H1 (cell line): Measurements from ENCODE around the gene EAF2. TPM values are rescaled to one million over a fixed set of nuclear protein-coding genes. Genes with fewer than 3 reads are reported as not detected.

Source experiments
- CTCF ChIA-PET: fragments of 300-600 bp; sonication (Branson Sonifier 250); formaldehyde crosslinking; loops from one replicate; lab custom pipeline; 2021; ENCODE audit not compliant: partially characterized antibody; lab: Charles Lee
- POLR2A ChIA-PET: fragments of 300-600 bp; sonication (Branson Sonifier 250); formaldehyde crosslinking; loops from one replicate; lab custom pipeline; 2021; ENCODE audit warnings: inconsistent platforms; ENCODE audit not compliant: partially characterized antibody; lab: Charles Lee
- DNase-seq, 2 experiments: peaks; one replicate each; pipeline versions ENCODE4 v3.0.0 to v3.0.0-alpha.2; 2010 to 2022; ENCODE audit warnings: low spot score in 2 of 2, low read depth in 1 of 2, mixed read lengths in 1 of 2
- FAIRE-seq: peaks from 2 replicates; lab custom pipeline; 2011; peaks lifted over from hg19 to GRCh38; lab: Jason Lieb, UNC
- H2AFZ ChIP-seq: 2 replicates; pipeline ENCODE4 v1.8.1; 2012; ENCODE audit warnings: low read length, inconsistent platforms
- H2AK5ac ChIP-seq: 2 replicates; pipeline ENCODE4 v1.6.1; 2013; ENCODE audit warnings: low read depth, low read length
- H2BK120ac ChIP-seq: replicated peaks from 2 replicates; pipeline ENCODE3; 2013; ENCODE audit warnings: low read depth, low read length, inconsistent platforms
- H2BK12ac ChIP-seq: 2 replicates; pipeline ENCODE4 v1.6.1; 2013; ENCODE audit warnings: low read depth, low read length
- H2BK15ac ChIP-seq: 2 replicates; pipeline ENCODE4 v1.6.1; 2013; ENCODE audit warnings: low read length
- H2BK20ac ChIP-seq: 2 replicates; pipeline ENCODE4 v1.6.1; 2013; ENCODE audit warnings: low read length
- H2BK5ac ChIP-seq: 2 replicates; pipeline ENCODE4 v1.6.1; 2013; ENCODE audit warnings: low read depth, low read length
- H3K14ac ChIP-seq: 2 replicates; pipeline ENCODE4 v1.6.1; 2013; ENCODE audit warnings: inconsistent platforms; ENCODE audit not compliant: insufficient read length
- H3K18ac ChIP-seq: 2 replicates; pipeline ENCODE4 v1.6.1; 2013; ENCODE audit warnings: low read length; ENCODE audit errors: extremely low read depth
- H3K23ac ChIP-seq: 2 replicates; pipeline ENCODE4 v1.6.1; 2013; ENCODE audit warnings: inconsistent platforms; ENCODE audit not compliant: insufficient read length
- H3K23me2 ChIP-seq: 2 replicates; pipeline ENCODE4 v1.6.1; 2013; ENCODE audit warnings: low read depth, low read length
- H3K27ac ChIP-seq: 2 replicates; pipeline ENCODE4 v1.6.1; 2011; ENCODE audit warnings: low read depth, low read length, inconsistent platforms
- H3K27me3 ChIP-seq, 4 experiments: replicated peaks in 1 of 4; 1 replicate in 1 of 4; 2 replicates in 3 of 4; pipeline versions ENCODE4 v1.6.1 to v1.8.1; 2011 to 2013; ENCODE audit warnings: low read length in 3 of 4, mild to moderate bottlenecking in 3 of 4, inconsistent platforms in 2 of 4, mixed read lengths in 2 of 4, moderate library complexity in 1 of 4; ENCODE audit not compliant: control insufficient read depth in 3 of 4, insufficient read depth in 3 of 4; ENCODE audit errors: extremely low read depth in 1 of 4
- H3K36me3 ChIP-seq, 4 experiments: 2 replicates each; pipeline versions ENCODE4 v1.6.1 to v1.8.1; 2011 to 2013; ENCODE audit warnings: mild to moderate bottlenecking in 4 of 4, low read length in 3 of 4, moderate library complexity in 2 of 4, control low read depth in 1 of 4, inconsistent platforms in 1 of 4; ENCODE audit not compliant: insufficient read depth in 4 of 4, control insufficient read depth in 2 of 4
- H3K4ac ChIP-seq: replicated peaks from 2 replicates; pipeline ENCODE3; 2013; ENCODE audit warnings: low read length, low read depth, mixed read lengths, inconsistent platforms; ENCODE audit not compliant: insufficient read length
- H3K4me1 ChIP-seq, 4 experiments: replicated peaks in 1 of 4; 1 replicate in 1 of 4; 2 replicates in 3 of 4; pipeline versions ENCODE4 v1.6.1 to v1.8.1; 2011 to 2013; ENCODE audit warnings: low read length in 3 of 4, inconsistent platforms in 2 of 4, mixed read lengths in 1 of 4; ENCODE audit not compliant: insufficient read depth in 4 of 4, control insufficient read depth in 3 of 4
- H3K4me2 ChIP-seq, 2 experiments: 2 replicates each; pipeline versions ENCODE4 v1.6.1 to v1.8.1; 2011 to 2013; ENCODE audit warnings: low read depth in 2 of 2, low read length in 2 of 2, control low read depth in 1 of 2, inconsistent platforms in 1 of 2, mild to moderate bottlenecking in 1 of 2; ENCODE audit not compliant: insufficient read depth in 1 of 2
- H3K4me3 ChIP-seq, 4 experiments: fragments of 200-600, 300-600 bp in 1 of 4; sonication (generic), shearing (Covaris generic), sonication (Bioruptor Twin) in 1 of 4; 2 replicates each; pipeline versions ENCODE4 v1.5.1 to v1.8.1; 2011 to 2016; ENCODE audit warnings: low read length in 4 of 4, low read depth in 3 of 4, control low read depth in 2 of 4, inconsistent platforms in 2 of 4, mild to moderate bottlenecking in 2 of 4, mixed read lengths in 1 of 4, moderate library complexity in 1 of 4; ENCODE audit not compliant: insufficient read depth in 2 of 4; ENCODE audit errors: extremely low read depth in 1 of 4
- H3K56ac ChIP-seq: replicated peaks from 2 replicates; pipeline ENCODE3; 2013; ENCODE audit warnings: low read depth, mild to moderate bottlenecking, mixed read lengths, low read length, inconsistent platforms; ENCODE audit not compliant: insufficient read length
- H3K79me1 ChIP-seq: 2 replicates; pipeline ENCODE4 v1.6.1; 2013; ENCODE audit warnings: low read depth, low read length, control low read depth
- H3K79me2 ChIP-seq, 2 experiments: 2 replicates each; pipeline versions ENCODE4 v1.6.1 to v1.8.1; 2012 to 2013; ENCODE audit warnings: low read length in 2 of 2, mild to moderate bottlenecking in 2 of 2, inconsistent platforms in 1 of 2; ENCODE audit not compliant: insufficient read depth in 2 of 2, control insufficient read depth in 1 of 2
- H3K9ac ChIP-seq, 4 experiments: replicated peaks in 1 of 4; 1 replicate in 1 of 4; 2 replicates in 3 of 4; pipeline versions ENCODE4 v1.6.1 to v1.8.1; 2011 to 2013; ENCODE audit warnings: low read depth in 3 of 4, low read length in 3 of 4, control low read depth in 2 of 4, mild to moderate bottlenecking in 2 of 4, moderate library complexity in 2 of 4, inconsistent platforms in 1 of 4; ENCODE audit errors: extremely low read depth in 1 of 4
- H3K9me3 ChIP-seq, 2 experiments: 2 replicates each; pipeline versions ENCODE4 v1.6.1 to v1.8.1; 2012 to 2013; ENCODE audit warnings: mild to moderate bottlenecking in 2 of 2, moderate library complexity in 2 of 2, control low read depth in 1 of 2, inconsistent platforms in 1 of 2, low read depth in 1 of 2, low read length in 1 of 2, mixed read lengths in 1 of 2; ENCODE audit not compliant: insufficient read depth in 2 of 2
- H4K20me1 ChIP-seq, 2 experiments: replicated peaks in 1 of 2; 2 replicates each; pipeline versions ENCODE3 to v1.8.1; 2011 to 2013; ENCODE audit warnings: inconsistent platforms in 2 of 2, low read length in 2 of 2, mild to moderate bottlenecking in 1 of 2; ENCODE audit not compliant: insufficient read depth in 2 of 2, control insufficient read depth in 1 of 2
- H4K5ac ChIP-seq: 2 replicates; pipeline ENCODE4 v1.6.1; 2013; ENCODE audit warnings: low read length, low read depth, mixed read lengths, inconsistent platforms; ENCODE audit not compliant: insufficient read length
- H4K8ac ChIP-seq: 2 replicates; pipeline ENCODE4 v1.8.0; 2013; ENCODE audit warnings: mild to moderate bottlenecking, moderate library complexity, low read length, inconsistent platforms; ENCODE audit not compliant: insufficient read depth; ENCODE audit errors: extremely low read depth
- H4K91ac ChIP-seq: replicated peaks from 2 replicates; pipeline ENCODE3; 2013; ENCODE audit warnings: low read length, mixed read lengths, inconsistent platforms; ENCODE audit not compliant: insufficient read length
- BACH1 ChIP-seq: IDR thresholded peaks from 2 replicates; pipeline ENCODE4 v1.6.1; 2012; ENCODE audit warnings: low read length, improper control_type of control experiment
- CBX8 ChIP-seq: fragments of 300-800, 300-1000 bp; sonication (generic); IDR thresholded peaks from 2 replicates; pipeline ENCODE4 v1.7.1; 2016; ENCODE audit warnings: low read depth, low read length, borderline replicate concordance
- FOSL1 ChIP-seq: IDR thresholded peaks from 2 replicates; pipeline ENCODE4 v1.6.1; 2011; ENCODE audit warnings: mild to moderate bottlenecking, low read depth, low read length, moderate library complexity; ENCODE audit not compliant: insufficient read depth
- KDM5A ChIP-seq: fragments of 200-600 bp; IDR thresholded peaks from 2 replicates; pipeline ENCODE4 v1.7.1; 2012; ENCODE audit warnings: mild to moderate bottlenecking, low read length, inconsistent platforms, mixed read lengths
- MAFK ChIP-seq: IDR thresholded peaks from 2 replicates; pipeline ENCODE4 v1.6.1; 2012; ENCODE audit warnings: low read depth, mild to moderate bottlenecking, improper control_type of control experiment, low read length
- NRF1 ChIP-seq: IDR thresholded peaks from 2 replicates; pipeline ENCODE4 v1.6.1; 2011; ENCODE audit warnings: mild to moderate bottlenecking, low read depth, low read length, improper control_type of control experiment
- POU5F1 ChIP-seq: IDR thresholded peaks from 2 replicates; pipeline ENCODE4 v1.6.1; 2011; ENCODE audit warnings: low read depth, mild to moderate bottlenecking, low read length, moderate library complexity
- RBBP5 ChIP-seq: IDR thresholded peaks from 2 replicates; pipeline ENCODE4 v1.7.1; 2012; ENCODE audit warnings: low read depth, mild to moderate bottlenecking, inconsistent platforms, low read length, moderate library complexity, borderline replicate concordance
- SRF ChIP-seq: IDR thresholded peaks from 2 replicates; pipeline ENCODE4 v1.6.1; 2011; ENCODE audit warnings: mild to moderate bottlenecking, low read depth, low read length, moderate library complexity
- TBP ChIP-seq: IDR thresholded peaks from 2 replicates; pipeline ENCODE4 v1.6.1; 2011; ENCODE audit warnings: low read depth, low read length, improper control_type of control experiment
- USF2 ChIP-seq: IDR thresholded peaks from 2 replicates; pipeline ENCODE4 v1.6.1; 2011; ENCODE audit warnings: low read length, improper control_type of control experiment
- WGBS, 2 experiments: shearing (Covaris generic) in 1 of 2; methylation state at CpG; one replicate each; pipeline versions ENCODE4 v1.1.6 to v1.1.7; 2013 to 2015; ENCODE audit warnings: low lambda C conversion rate in 2 of 2, mixed read lengths in 2 of 2, inconsistent platforms in 1 of 2, low coverage in 1 of 2, missing lambda C conversion rate in 1 of 2; ENCODE audit not compliant: insufficient replicate concordance in 2 of 2, insufficient coverage in 1 of 2, insufficient read length in 1 of 2; ENCODE audit errors: extremely low coverage in 1 of 2, missing lambda C conversion rate in 1 of 2; 5-methylcytosine and 5-hydroxymethylcytosine counted together
- polyA plus RNA-seq, 7 experiments: library from polyadenylated mRNA; depleted of rRNA in 3 of 7; stranded (reverse) in 5 of 7; unstranded in 2 of 7; fragments of >200 nt in 5 of 7; fragments of 200-250 nt in 2 of 7; gene quantifications; 1 replicate in 5 of 7; 2 replicates in 1 of 7; 4 replicates in 1 of 7; pipeline versions ENCODE4 v1.2.1 to v1.2.3, GENCODE V29; 2011 to 2013; ENCODE audit warnings: missing spikeins in 2 of 7, mixed read lengths in 2 of 7
- total RNA-seq: library from RNA; stranded (reverse); fragmentation: NEBNext Ultra II Directional; extraction: Animal tissue kit (Norgen Biotek cat#: 25700); gene quantifications from 2 replicates; pipeline ENCODE4 v1.2.1, GENCODE V29; 2021
- TF ChIP-seq, protein P1 (sequence below), 3 experiments: IDR thresholded peaks; 1 replicate in 2 of 3; 2 replicates in 1 of 3; pipeline versions ENCODE4 v1.5.1 to v1.6.1; 2011; ENCODE audit warnings: low read length in 3 of 3, mild to moderate bottlenecking in 3 of 3, inconsistent platforms in 2 of 3, low read depth in 1 of 3, moderate library complexity in 1 of 3; ENCODE audit not compliant: insufficient read depth in 1 of 3; ENCODE audit errors: control extremely low read depth in 1 of 3

Gene EAF2
- total and polyA plus RNA-seq, 2 of the 8 experiments (the other 6 are each of a cell fraction or from before 2014, with no cell fraction given) = 3.6 to 6.6 TPM

DNA sequence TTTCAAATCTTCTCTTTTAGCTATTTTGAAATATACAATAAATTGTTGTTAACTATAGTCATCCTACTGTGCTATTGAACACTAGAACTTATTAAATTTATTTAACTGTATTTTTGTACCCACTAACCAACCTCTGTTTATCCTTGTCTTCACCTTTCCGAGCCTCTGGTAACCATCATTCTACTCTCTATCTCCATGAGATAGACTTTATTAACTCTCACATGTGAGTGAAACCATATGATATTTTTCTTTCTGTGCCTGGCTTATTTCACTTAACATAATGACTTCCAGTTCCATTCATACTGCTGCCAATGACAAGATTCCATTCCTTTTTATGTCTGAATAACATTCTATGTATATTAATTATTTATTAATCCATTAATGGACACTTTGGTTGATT is 43.4 kb downstream of the EAF2 start:
- H3K79me2 ChIP-seq = no peaks in the 10 kb centered on the region
- H3K27ac ChIP-seq = no peak overlapping the region
- H3K23ac ChIP-seq = no peak overlapping the region
- H4K8ac ChIP-seq = no peak overlapping the region
- no peak overlapping the region for H3K56ac ChIP-seq
- H3K4me1 ChIP-seq = no peaks in the 10 kb centered on the region
- H4K5ac ChIP-seq = no peak overlapping the region
- H3K4me3 ChIP-seq = no peak overlapping the region
- FAIRE-seq (no peak), DNase-seq (no peak)
- ChIA-PET CTCF (no interaction called here), POLR2A (no interaction called here)
- no peak overlapping the region for H3K18ac ChIP-seq
- no peak overlapping the region for H3K14ac ChIP-seq
- H2AK5ac ChIP-seq = no peak overlapping the region
- H3K4ac ChIP-seq = no peak overlapping the region
- H4K91ac ChIP-seq = no peak overlapping the region
- no peak overlapping the region for H3K9ac ChIP-seq
- no peak overlapping the region for H2AFZ ChIP-seq
- H3K23me2 ChIP-seq = no peaks in the 10 kb centered on the region
- H2BK15ac ChIP-seq = no peak overlapping the region
- no peaks in the 10 kb centered on the region for H3K36me3 ChIP-seq
- H2BK120ac ChIP-seq = no peak overlapping the region
- no peak overlapping the region for H2BK12ac ChIP-seq
- TF ChIP-seq CBX8 (no peak), RBBP5 (no peak), FOSL1 (no peak), KDM5A (no peak), POU5F1 (no peak), TBP (no peak), BACH1 (no peak), MAFK (no peak), NRF1 (no peak), USF2 (no peak), SRF (no peak)
- TF ChIP-seq, protein P1, sequence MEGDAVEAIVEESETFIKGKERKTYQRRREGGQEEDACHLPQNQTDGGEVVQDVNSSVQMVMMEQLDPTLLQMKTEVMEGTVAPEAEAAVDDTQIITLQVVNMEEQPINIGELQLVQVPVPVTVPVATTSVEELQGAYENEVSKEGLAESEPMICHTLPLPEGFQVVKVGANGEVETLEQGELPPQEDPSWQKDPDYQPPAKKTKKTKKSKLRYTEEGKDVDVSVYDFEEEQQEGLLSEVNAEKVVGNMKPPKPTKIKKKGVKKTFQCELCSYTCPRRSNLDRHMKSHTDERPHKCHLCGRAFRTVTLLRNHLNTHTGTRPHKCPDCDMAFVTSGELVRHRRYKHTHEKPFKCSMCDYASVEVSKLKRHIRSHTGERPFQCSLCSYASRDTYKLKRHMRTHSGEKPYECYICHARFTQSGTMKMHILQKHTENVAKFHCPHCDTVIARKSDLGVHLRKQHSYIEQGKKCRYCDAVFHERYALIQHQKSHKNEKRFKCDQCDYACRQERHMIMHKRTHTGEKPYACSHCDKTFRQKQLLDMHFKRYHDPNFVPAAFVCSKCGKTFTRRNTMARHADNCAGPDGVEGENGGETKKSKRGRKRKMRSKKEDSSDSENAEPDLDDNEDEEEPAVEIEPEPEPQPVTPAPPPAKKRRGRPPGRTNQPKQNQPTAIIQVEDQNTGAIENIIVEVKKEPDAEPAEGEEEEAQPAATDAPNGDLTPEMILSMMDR (IDR thresholded peaks at IDR 0.05; ENCODE audit: control extremely low read depth in 1 of 3, insufficient read depth in 1 of 3, low read depth in 1 of 3, low read length in 3 of 3) = no peak
- no peak overlapping the region for H2BK5ac ChIP-seq
- WGBS, 2 experiments = 92% methylated on average over 1 of the region's 1 CpG; no CpG with 5 or more reads in 1 of the 2 experiments
- no peaks in the 10 kb centered on the region for H4K20me1 ChIP-seq
- no peak overlapping the region for H2BK20ac ChIP-seq
- H3K4me2 ChIP-seq = no peak overlapping the region
- no peaks in the 10 kb centered on the region for H3K79me1 ChIP-seq
- H3K27me3 ChIP-seq = no peaks in the 10 kb centered on the region
- H3K9me3 ChIP-seq = no peaks in the 10 kb centered on the region
